Measurements from ENCODE around the gene EIF2B5.

EIF2B5 gene

GRCh38 chr3:184186184-184186901, 51.2 kb downstream of the EIF2B5 start, which contains the start of gene ABCF3:
Gene ABCF3, plus strand, starts transcription at chr3:184186199. Its CDS starts 9 bp downstream, at chr3:184186208.
- ATAC-seq (ENCODE audit: insufficient read depth, low read depth) (peak; percentile 20), DNase-seq (no peak)
- Histone ChIP-seq H3K27me3 (ENCODE audit: insufficient read depth, low read length, poor library complexity) (no peaks in the 10 kb centered on the region), H3K4me1 (ENCODE audit: insufficient read depth, low read length) (peaks cover 29% of the 10 kb centered on the region), H3K9ac (ENCODE audit: low read depth, low read length) (peak within 1 kb of the TSS; percentile 72), H3K79me2 (ENCODE audit: insufficient read depth, low read length) (peaks cover 33% of the 10 kb centered on the region), H3K4me2 (ENCODE audit: insufficient read depth, low read length) (peak within 1 kb of the TSS; percentile 76), H3K36me3 (ENCODE audit: insufficient read depth, low read length) (peaks cover 70% of the 10 kb centered on the region), H4K20me1 (ENCODE audit: insufficient read depth, low read length) (peaks cover 17% of the 10 kb centered on the region), H3K9me3 (ENCODE audit: insufficient read depth, low read length, severe bottlenecking) (no peaks in the 10 kb centered on the region), H3K27ac (ENCODE audit: low read length) (peak within 1 kb of the TSS; percentile 80), H3K4me3 (ENCODE audit: low read depth in 1 of 2, low read length in 2 of 2) (peak within 1 kb of the TSS; percentile 47 to 68; a peak in 3 of 4 replicates), H2AFZ (ENCODE audit: low read depth, low read length) (peak within 1 kb of the TSS; percentile 92)
- TF ChIP-seq CTCF (IDR thresholded peaks at IDR 0.05; ENCODE audit: borderline replicate concordance, extremely low read depth, low read length, poor library complexity, severe bottlenecking) (peak; percentile 2), EZH2 (IDR thresholded peaks at IDR 0.05; ENCODE audit: borderline replicate concordance, low read depth, low read length, severe bottlenecking) (no peak)

GRCh38 chr3:184186902-184187207, 51.7 kb downstream of the EIF2B5 start:
- Histone ChIP-seq H3K4me3 (ENCODE audit: low read depth in 1 of 2, low read length in 2 of 2) (peak overlapping the region; percentile 47 to 68; a peak in 3 of 4 replicates), H3K4me1 (ENCODE audit: insufficient read depth, low read length) (peaks cover 29% of the 10 kb centered on the region), H3K27ac (ENCODE audit: low read length) (peak overlapping the region; percentile 61), H3K4me2 (ENCODE audit: insufficient read depth, low read length) (peak overlapping the region; percentile 71), H3K9ac (ENCODE audit: low read depth, low read length) (peak overlapping the region; percentile 62), H2AFZ (ENCODE audit: low read depth, low read length) (no peak overlapping the region), H3K9me3 (ENCODE audit: insufficient read depth, low read length, severe bottlenecking) (no peaks in the 10 kb centered on the region), H3K36me3 (ENCODE audit: insufficient read depth, low read length) (peaks cover 70% of the 10 kb centered on the region), H4K20me1 (ENCODE audit: insufficient read depth, low read length) (peaks cover 17% of the 10 kb centered on the region), H3K79me2 (ENCODE audit: insufficient read depth, low read length) (peaks cover 33% of the 10 kb centered on the region), H3K27me3 (ENCODE audit: insufficient read depth, low read length, poor library complexity) (no peaks in the 10 kb centered on the region)
- no peak for ATAC-seq (ENCODE audit: insufficient read depth, low read depth)
- DNase-seq, result no peak
- no peak for TF ChIP-seq CTCF (IDR thresholded peaks at IDR 0.05; ENCODE audit: borderline replicate concordance, extremely low read depth, low read length, poor library complexity, severe bottlenecking)
- no peak for TF ChIP-seq EZH2 (IDR thresholded peaks at IDR 0.05; ENCODE audit: borderline replicate concordance, low read depth, low read length, severe bottlenecking)

- Histone ChIP-seq H3K9me3 (ENCODE audit: insufficient read depth, low read length, severe bottlenecking) (no peaks in the 10 kb centered on the region), H4K20me1 (ENCODE audit: insufficient read depth, low read length) (peaks cover 22% of the 10 kb centered on the region), H2AFZ (ENCODE audit: low read depth, low read length) (no peak overlapping the region), H3K4me1 (ENCODE audit: insufficient read depth, low read length) (peaks cover 29% of the 10 kb centered on the region), H3K27ac (ENCODE audit: low read length) (no peak overlapping the region), H3K36me3 (ENCODE audit: insufficient read depth, low read length) (peaks cover 70% of the 10 kb centered on the region), H3K27me3 (ENCODE audit: insufficient read depth, low read length, poor library complexity) (no peaks in the 10 kb centered on the region), H3K79me2 (ENCODE audit: insufficient read depth, low read length) (peaks cover 33% of the 10 kb centered on the region), H3K4me2 (ENCODE audit: insufficient read depth, low read length) (peak overlapping the region; percentile 71; the same call in 1 of the 2 replicates), H3K9ac (ENCODE audit: low read depth, low read length) (0 out of 2 replicates have a peak overlapping the region, but pooled peaks have one; percentile 62), H3K4me3 (ENCODE audit: low read depth in 1 of 2, low read length in 2 of 2) (no peak overlapping the region)
- DNase-seq (no peak), ATAC-seq (ENCODE audit: insufficient read depth, low read depth) (no peak)
- TF ChIP-seq EZH2 (IDR thresholded peaks at IDR 0.05; ENCODE audit: borderline replicate concordance, low read depth, low read length, severe bottlenecking), result no peak
- TF ChIP-seq CTCF (IDR thresholded peaks at IDR 0.05; ENCODE audit: borderline replicate concordance, extremely low read depth, low read length, poor library complexity, severe bottlenecking), result no peak
Measured at GRCh38 chr3:184188080-184188479, 52.9 kb downstream of the EIF2B5 start.

Measured in DND-41 (cell line).